Neutrophil (primary cell): ENCODE data around the gene IL12RB2.
"Not testable (repeated sequence)": the region's sequence is repeated elsewhere in the genome, so short reads cannot be mapped to it uniquely, and the experiment has no call there.

Source experiments
- H3K27ac ChIP-seq: fragments of 200-600 bp; sonication (generic); 2 replicates; pipeline ENCODE4 v1.5.1; 2016; ENCODE audit warnings: mild to moderate bottlenecking, moderate library complexity
- H3K27me3 ChIP-seq: fragments of 200-600 bp; sonication (generic); 2 replicates; pipeline ENCODE4 v1.6.0; 2016; ENCODE audit warnings: mild to moderate bottlenecking
- H3K36me3 ChIP-seq: fragments of 200-600 bp; sonication (generic); 2 replicates; pipeline ENCODE4 v1.5.1; 2017
- H3K4me1 ChIP-seq, 2 experiments: fragments of 200-600 bp in 1 of 2; sonication (generic) in 1 of 2; 1 replicate in 1 of 2; 2 replicates in 1 of 2; pipeline versions ENCODE4 v1.5.1 to v1.6.1; 2013 to 2016; ENCODE audit warnings: low read depth in 1 of 2, low read length in 1 of 2, mild to moderate bottlenecking in 1 of 2, moderate library complexity in 1 of 2; ENCODE audit not compliant: control insufficient read depth in 1 of 2, insufficient read depth in 1 of 2
- H3K4me3 ChIP-seq, 2 experiments: fragments of 200-600 bp in 1 of 2; sonication (generic) in 1 of 2; 1 replicate in 1 of 2; 2 replicates in 1 of 2; pipeline ENCODE4 v1.5.1; 2013 to 2016; ENCODE audit warnings: low read depth in 1 of 2, low read length in 1 of 2, mild to moderate bottlenecking in 1 of 2, moderate library complexity in 1 of 2
- H3K9me3 ChIP-seq: fragments of 200-600 bp; sonication (generic); 2 replicates; pipeline ENCODE4 v1.5.1; 2016
- CTCF ChIP-seq: fragments of 200-600 bp; sonication (generic); IDR thresholded peaks from 2 replicates; pipeline ENCODE4 v1.5.1; 2016; ENCODE audit warnings: antibody characterized with exemption

IL12RB2 gene

GRCh38 chr1:67407498-67407897 lies 99.8 kb downstream of the IL12RB2 start:
- no peak for TF ChIP-seq CTCF
- Histone ChIP-seq H3K27me3 (no peaks in the 10 kb centered on the region), H3K4me3 (no peak overlapping the region), H3K27ac (no peak overlapping the region), H3K4me1 (no peaks in the 10 kb centered on the region), H3K36me3 (peaks cover 16% of the 10 kb centered on the region), H3K9me3 (no peaks in the 10 kb centered on the region)

GRCh38 chr1:67408148-67408547 lies 100.5 kb downstream of the IL12RB2 start:
- Histone ChIP-seq H3K4me1 (no peaks in the 10 kb centered on the region), H3K27me3 (no peaks in the 10 kb centered on the region), H3K4me3 (no peak overlapping the region), H3K36me3 (peaks cover 23% of the 10 kb centered on the region), H3K27ac (no peak overlapping the region), H3K9me3 (no peaks in the 10 kb centered on the region)
- no peak for TF ChIP-seq CTCF

GRCh38 chr1:67413101-67413500 lies 105.4 kb downstream of the IL12RB2 start:
- H3K27ac ChIP-seq, H3K27me3 ChIP-seq, H3K4me3 ChIP-seq, H3K9me3 ChIP-seq, H3K4me1 ChIP-seq: not testable (repeated sequence)
- peaks cover 69% of the 10 kb centered on the region for H3K36me3 ChIP-seq

- H3K27ac ChIP-seq: no peak overlapping the region
- H3K9me3 ChIP-seq: no peaks in the 10 kb centered on the region
- H3K4me3 ChIP-seq: no peak overlapping the region
- no peak for TF ChIP-seq CTCF
- H3K27me3 ChIP-seq: no peaks in the 10 kb centered on the region
- no peaks in the 10 kb centered on the region for H3K4me1 ChIP-seq
- H3K36me3 ChIP-seq: peaks cover 83% of the 10 kb centered on the region
These were observed 106.9 kb downstream of the IL12RB2 start for GRCh38 chr1:67414574-67414973.

- H3K27me3 ChIP-seq: no peaks in the 10 kb centered on the region
- H3K36me3 ChIP-seq: peaks cover 87% of the 10 kb centered on the region
- no peak for TF ChIP-seq CTCF
- no peak overlapping the region for H3K27ac ChIP-seq
- no peak overlapping the region for H3K4me3 ChIP-seq
- H3K9me3 ChIP-seq: no peaks in the 10 kb centered on the region
- H3K4me1 ChIP-seq: no peaks in the 10 kb centered on the region
These were observed 107.4 kb downstream of the IL12RB2 start for GRCh38 chr1:67415041-67415440.

GRCh38 chr1:67417733-67418132 lies 110.1 kb downstream of the IL12RB2 start:
- not testable (repeated sequence) for H3K4me1 ChIP-seq, H3K9me3 ChIP-seq, H3K4me3 ChIP-seq, H3K27me3 ChIP-seq, H3K27ac ChIP-seq
- H3K36me3 ChIP-seq: peaks cover 94% of the 10 kb centered on the region
